ENCODE measurements around the gene MAPKAPK5. TPM values are rescaled to one million over a fixed set of nuclear protein-coding genes. Genes with fewer than 3 reads are reported as not detected.

MAPKAPK5 gene
- total and polyA plus RNA-seq, 4 donors: 10.9 to 26.3 (median 12.6) TPM

DNA sequence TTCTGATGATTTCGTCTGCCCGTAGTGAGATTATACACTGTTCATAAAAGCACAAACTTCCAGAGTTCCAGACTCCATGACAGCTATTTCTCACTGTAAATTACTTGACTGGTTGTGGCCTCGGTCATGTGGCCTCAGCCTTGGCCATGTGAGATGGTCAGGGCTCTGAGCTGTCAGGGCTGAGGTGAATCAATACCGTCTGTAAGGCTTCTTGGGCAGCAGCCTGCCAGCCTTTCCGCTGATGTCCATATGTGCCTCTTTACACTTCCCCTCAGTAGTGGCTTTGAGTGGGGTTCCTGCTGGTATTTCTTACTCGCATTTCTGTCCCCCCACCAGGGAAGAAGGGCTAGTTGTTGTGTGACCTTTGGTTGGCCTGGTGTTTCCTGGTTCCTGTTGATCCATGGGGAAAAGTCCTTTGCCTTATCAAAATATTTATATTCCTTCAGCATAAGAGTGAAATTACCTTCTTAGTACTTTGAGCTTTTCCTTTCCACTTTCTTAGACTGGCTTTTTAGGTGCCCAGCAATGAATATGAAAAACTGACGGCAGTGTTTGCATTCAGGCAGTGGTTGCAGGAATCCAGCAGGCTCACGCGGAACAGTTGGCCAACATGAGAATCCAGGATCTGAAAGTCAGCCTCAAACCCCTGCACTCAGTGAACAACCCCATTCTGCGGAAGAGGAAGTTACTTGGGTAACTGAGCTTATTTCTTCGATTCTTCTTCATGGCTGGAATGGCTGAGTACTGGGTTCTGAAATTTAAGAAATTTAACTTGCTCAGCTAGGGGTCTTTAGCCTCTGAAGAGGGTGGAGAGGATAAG, 46.1 kb downstream of the MAPKAPK5 start:
- 91% methylated on average over 11 of the region's 11 CpGs for WGBS
- TF ChIP-seq CTCF (IDR thresholded peaks at IDR 0.05; ENCODE audit: low read depth, low read length, missing input control) (no peak), FOXA2 (IDR thresholded peaks at IDR 0.05) (no peak), RAD21 (IDR thresholded peaks at IDR 0.05) (no peak), HNF4G (IDR thresholded peaks at IDR 0.05) (no peak), SP1 (IDR thresholded peaks at IDR 0.05) (no peak), HNF4A (conservative IDR thresholded peaks at IDR 0.05) (no peak), GABPA (IDR thresholded peaks at IDR 0.05 in 1 of 2, conservative IDR thresholded peaks at IDR 0.05 in 1 of 2) (no peak), FOXA1 (IDR thresholded peaks at IDR 0.05) (no peak), JUND (IDR thresholded peaks at IDR 0.05) (no peak)
- TF ChIP-seq, protein P1, sequence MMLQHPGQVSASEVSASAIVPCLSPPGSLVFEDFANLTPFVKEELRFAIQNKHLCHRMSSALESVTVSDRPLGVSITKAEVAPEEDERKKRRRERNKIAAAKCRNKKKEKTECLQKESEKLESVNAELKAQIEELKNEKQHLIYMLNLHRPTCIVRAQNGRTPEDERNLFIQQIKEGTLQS (IDR thresholded peaks at IDR 0.05): no peak
- TF ChIP-seq, protein P2, sequence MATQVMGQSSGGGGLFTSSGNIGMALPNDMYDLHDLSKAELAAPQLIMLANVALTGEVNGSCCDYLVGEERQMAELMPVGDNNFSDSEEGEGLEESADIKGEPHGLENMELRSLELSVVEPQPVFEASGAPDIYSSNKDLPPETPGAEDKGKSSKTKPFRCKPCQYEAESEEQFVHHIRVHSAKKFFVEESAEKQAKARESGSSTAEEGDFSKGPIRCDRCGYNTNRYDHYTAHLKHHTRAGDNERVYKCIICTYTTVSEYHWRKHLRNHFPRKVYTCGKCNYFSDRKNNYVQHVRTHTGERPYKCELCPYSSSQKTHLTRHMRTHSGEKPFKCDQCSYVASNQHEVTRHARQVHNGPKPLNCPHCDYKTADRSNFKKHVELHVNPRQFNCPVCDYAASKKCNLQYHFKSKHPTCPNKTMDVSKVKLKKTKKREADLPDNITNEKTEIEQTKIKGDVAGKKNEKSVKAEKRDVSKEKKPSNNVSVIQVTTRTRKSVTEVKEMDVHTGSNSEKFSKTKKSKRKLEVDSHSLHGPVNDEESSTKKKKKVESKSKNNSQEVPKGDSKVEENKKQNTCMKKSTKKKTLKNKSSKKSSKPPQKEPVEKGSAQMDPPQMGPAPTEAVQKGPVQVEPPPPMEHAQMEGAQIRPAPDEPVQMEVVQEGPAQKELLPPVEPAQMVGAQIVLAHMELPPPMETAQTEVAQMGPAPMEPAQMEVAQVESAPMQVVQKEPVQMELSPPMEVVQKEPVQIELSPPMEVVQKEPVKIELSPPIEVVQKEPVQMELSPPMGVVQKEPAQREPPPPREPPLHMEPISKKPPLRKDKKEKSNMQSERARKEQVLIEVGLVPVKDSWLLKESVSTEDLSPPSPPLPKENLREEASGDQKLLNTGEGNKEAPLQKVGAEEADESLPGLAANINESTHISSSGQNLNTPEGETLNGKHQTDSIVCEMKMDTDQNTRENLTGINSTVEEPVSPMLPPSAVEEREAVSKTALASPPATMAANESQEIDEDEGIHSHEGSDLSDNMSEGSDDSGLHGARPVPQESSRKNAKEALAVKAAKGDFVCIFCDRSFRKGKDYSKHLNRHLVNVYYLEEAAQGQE (IDR thresholded peaks at IDR 0.05): no peak
- TF ChIP-seq, protein P3, sequence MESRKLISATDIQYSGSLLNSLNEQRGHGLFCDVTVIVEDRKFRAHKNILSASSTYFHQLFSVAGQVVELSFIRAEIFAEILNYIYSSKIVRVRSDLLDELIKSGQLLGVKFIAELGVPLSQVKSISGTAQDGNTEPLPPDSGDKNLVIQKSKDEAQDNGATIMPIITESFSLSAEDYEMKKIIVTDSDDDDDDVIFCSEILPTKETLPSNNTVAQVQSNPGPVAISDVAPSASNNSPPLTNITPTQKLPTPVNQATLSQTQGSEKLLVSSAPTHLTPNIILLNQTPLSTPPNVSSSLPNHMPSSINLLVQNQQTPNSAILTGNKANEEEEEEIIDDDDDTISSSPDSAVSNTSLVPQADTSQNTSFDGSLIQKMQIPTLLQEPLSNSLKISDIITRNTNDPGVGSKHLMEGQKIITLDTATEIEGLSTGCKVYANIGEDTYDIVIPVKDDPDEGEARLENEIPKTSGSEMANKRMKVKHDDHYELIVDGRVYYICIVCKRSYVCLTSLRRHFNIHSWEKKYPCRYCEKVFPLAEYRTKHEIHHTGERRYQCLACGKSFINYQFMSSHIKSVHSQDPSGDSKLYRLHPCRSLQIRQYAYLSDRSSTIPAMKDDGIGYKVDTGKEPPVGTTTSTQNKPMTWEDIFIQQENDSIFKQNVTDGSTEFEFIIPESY (IDR thresholded peaks at IDR 0.05): no peak
- no peak overlapping the region for H3K27ac ChIP-seq (ENCODE audit: low read depth in 1 of 2, low read length in 2 of 2)
- no peak for DNase-seq (ENCODE audit: low spot score)
- H3K4me3 ChIP-seq (ENCODE audit: low read depth in 1 of 3, low read length in 3 of 3): no peak overlapping the region
- no peaks in the 10 kb centered on the region for H3K9me3 ChIP-seq (ENCODE audit: control insufficient read depth in 4 of 4, low read length in 3 of 4)
- H3K4me1 ChIP-seq (ENCODE audit: control insufficient read depth in 4 of 4, insufficient read depth in 4 of 4, low read length in 3 of 4): no peaks in the 10 kb centered on the region
- H3K27me3 ChIP-seq (ENCODE audit: control insufficient read depth in 4 of 4, insufficient read depth in 4 of 4, low read length in 3 of 4): no peaks in the 10 kb centered on the region
- H3K9ac ChIP-seq (ENCODE audit: low read depth in 1 of 2, low read length in 2 of 2): no peak overlapping the region
- H3K36me3 ChIP-seq (ENCODE audit: control insufficient read depth in 4 of 4, insufficient read depth in 3 of 4, low read depth in 1 of 4, low read length in 3 of 4): peaks cover 12 to 72% (median 48%) of the 10 kb centered on the region in 4 donors

GRCh38 chr12:111893287-111893686, 51.3 kb downstream of the MAPKAPK5 start:
- WGBS: 60% methylated on average over 2 of the region's 2 CpGs
- no peak overlapping the region for H3K9ac ChIP-seq (ENCODE audit: low read depth in 1 of 2, low read length in 2 of 2)
- H3K4me1 ChIP-seq (ENCODE audit: control insufficient read depth in 4 of 4, insufficient read depth in 4 of 4, low read length in 3 of 4): no peaks in the 10 kb centered on the region
- H3K9me3 ChIP-seq (ENCODE audit: control insufficient read depth in 4 of 4, low read length in 3 of 4): no peaks in the 10 kb centered on the region
- H3K36me3 ChIP-seq (ENCODE audit: control insufficient read depth in 4 of 4, insufficient read depth in 3 of 4, low read depth in 1 of 4, low read length in 3 of 4): peaks cover 11 to 43% (median 38%) of the 10 kb centered on the region in 4 donors
- H3K4me3 ChIP-seq (ENCODE audit: low read depth in 1 of 3, low read length in 3 of 3): no peak overlapping the region
- no peaks in the 10 kb centered on the region for H3K27me3 ChIP-seq (ENCODE audit: control insufficient read depth in 4 of 4, insufficient read depth in 4 of 4, low read length in 3 of 4)
- no peak for DNase-seq (ENCODE audit: low spot score)
- H3K27ac ChIP-seq (ENCODE audit: low read depth in 1 of 2, low read length in 2 of 2): no peak overlapping the region
- TF ChIP-seq TAF1 (conservative IDR thresholded peaks at IDR 0.05) (no peak), GABPA (IDR thresholded peaks at IDR 0.05 in 1 of 2, conservative IDR thresholded peaks at IDR 0.05 in 1 of 2) (no peak), FOXA1 (IDR thresholded peaks at IDR 0.05) (no peak), RXRA (IDR thresholded peaks at IDR 0.05) (no peak), MAX (IDR thresholded peaks at IDR 0.05) (no peak), FOXA2 (IDR thresholded peaks at IDR 0.05) (no peak), EGR1 (IDR thresholded peaks at IDR 0.05; ENCODE audit: low read depth in 2 of 2) (no peak), NR2F2 (IDR thresholded peaks at IDR 0.05) (no peak), HNF4G (IDR thresholded peaks at IDR 0.05) (no peak), JUND (IDR thresholded peaks at IDR 0.05) (no peak), YY1 (IDR thresholded peaks at IDR 0.05) (no peak), HNF4A (conservative IDR thresholded peaks at IDR 0.05) (no peak), SP1 (IDR thresholded peaks at IDR 0.05) (no peak)
- TF ChIP-seq, protein P3 (IDR thresholded peaks at IDR 0.05): no peak
